ENCODE results near the gene ADIPOR2. TPM values are rescaled to one million over a fixed set of nuclear protein-coding genes. Genes with fewer than 3 reads are reported as not detected.

Gene ADIPOR2
- total and polyA plus RNA-seq, 10 of the 15 experiments (the other 5 are each of a cell fraction or from before 2014, with no cell fraction given), result 8.6 to 65.0 (median 38.0) TPM

GRCh38 chr12:1815108-1815507 lies 124.2 kb downstream of the ADIPOR2 start (continued):
- TF ChIP-seq ATF2 (IDR thresholded peaks at IDR 0.05; ENCODE audit: low read length), result no peak
- TF ChIP-seq SMARCA5 (IDR thresholded peaks at IDR 0.05), result no peak
- TF ChIP-seq CTCF (IDR thresholded peaks at IDR 0.05 in 2 of 3, conservative IDR thresholded peaks at IDR 0.05 in 1 of 3; ENCODE audit: control insufficient read depth in 2 of 3, extremely low read depth in 1 of 3, insufficient read depth in 1 of 3, low read depth in 3 of 3, low read length in 3 of 3), result no peak
- TF ChIP-seq FOXM1 (IDR thresholded peaks at IDR 0.05; ENCODE audit: low read depth, low read length), result no peak
- TF ChIP-seq MEF2B (IDR thresholded peaks at IDR 0.05; ENCODE audit: partially characterized antibody, poor library complexity, severe bottlenecking), result no peak
- no peak for TF ChIP-seq ZBTB40 (IDR thresholded peaks at IDR 0.05; ENCODE audit: borderline replicate concordance)
- no peak for TF ChIP-seq SRF (IDR thresholded peaks at IDR 0.05; ENCODE audit: low read depth in 2 of 2, low read length in 2 of 2)
- TF ChIP-seq BCLAF1 (IDR thresholded peaks at IDR 0.05), result no peak
- TF ChIP-seq RCOR1 (conservative IDR thresholded peaks at IDR 0.05; ENCODE audit: low read depth, low read length), result no peak
- TF ChIP-seq SMAD1 (IDR thresholded peaks at IDR 0.05; ENCODE audit: low read depth, partially characterized antibody), result no peak
- no peak for TF ChIP-seq ZNF687 (IDR thresholded peaks at IDR 0.05)

Measured in GM12878 (cell line).